ENCODE results near the gene LTN1.

Gene LTN1

DNA sequence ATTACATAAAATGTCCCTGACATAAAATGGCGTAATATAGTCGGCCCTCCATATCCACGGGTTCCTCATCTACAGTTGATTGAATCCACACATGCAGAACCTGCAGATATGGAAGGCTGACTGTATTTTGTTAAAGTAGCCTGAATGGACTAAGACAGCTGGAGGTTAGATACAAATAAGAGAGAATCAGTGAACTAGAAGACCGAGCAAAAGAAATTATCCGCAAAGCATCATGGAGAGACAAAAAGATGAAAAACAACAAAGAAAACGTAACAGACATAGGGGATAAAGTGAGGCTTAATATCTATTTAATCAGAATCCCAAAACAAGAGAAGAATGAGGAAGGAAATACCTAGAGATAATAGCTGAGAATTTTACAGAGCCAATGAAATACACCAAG lies 20.3 kb downstream of the LTN1 start:
- no peak for DNase-seq (ENCODE audit: low spot score)
- in situ Hi-C loops (cut with MboI; ENCODE audit: low pct_unique_long_range_greater_than_20kb, low sequenced_read_pairs, unreplicated experiment): no loop called here
- TF ChIP-seq, protein P1, sequence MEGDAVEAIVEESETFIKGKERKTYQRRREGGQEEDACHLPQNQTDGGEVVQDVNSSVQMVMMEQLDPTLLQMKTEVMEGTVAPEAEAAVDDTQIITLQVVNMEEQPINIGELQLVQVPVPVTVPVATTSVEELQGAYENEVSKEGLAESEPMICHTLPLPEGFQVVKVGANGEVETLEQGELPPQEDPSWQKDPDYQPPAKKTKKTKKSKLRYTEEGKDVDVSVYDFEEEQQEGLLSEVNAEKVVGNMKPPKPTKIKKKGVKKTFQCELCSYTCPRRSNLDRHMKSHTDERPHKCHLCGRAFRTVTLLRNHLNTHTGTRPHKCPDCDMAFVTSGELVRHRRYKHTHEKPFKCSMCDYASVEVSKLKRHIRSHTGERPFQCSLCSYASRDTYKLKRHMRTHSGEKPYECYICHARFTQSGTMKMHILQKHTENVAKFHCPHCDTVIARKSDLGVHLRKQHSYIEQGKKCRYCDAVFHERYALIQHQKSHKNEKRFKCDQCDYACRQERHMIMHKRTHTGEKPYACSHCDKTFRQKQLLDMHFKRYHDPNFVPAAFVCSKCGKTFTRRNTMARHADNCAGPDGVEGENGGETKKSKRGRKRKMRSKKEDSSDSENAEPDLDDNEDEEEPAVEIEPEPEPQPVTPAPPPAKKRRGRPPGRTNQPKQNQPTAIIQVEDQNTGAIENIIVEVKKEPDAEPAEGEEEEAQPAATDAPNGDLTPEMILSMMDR (IDR thresholded peaks at IDR 0.05; ENCODE audit: extremely low read depth, insufficient read depth, missing control alignments): no peak

DNA sequence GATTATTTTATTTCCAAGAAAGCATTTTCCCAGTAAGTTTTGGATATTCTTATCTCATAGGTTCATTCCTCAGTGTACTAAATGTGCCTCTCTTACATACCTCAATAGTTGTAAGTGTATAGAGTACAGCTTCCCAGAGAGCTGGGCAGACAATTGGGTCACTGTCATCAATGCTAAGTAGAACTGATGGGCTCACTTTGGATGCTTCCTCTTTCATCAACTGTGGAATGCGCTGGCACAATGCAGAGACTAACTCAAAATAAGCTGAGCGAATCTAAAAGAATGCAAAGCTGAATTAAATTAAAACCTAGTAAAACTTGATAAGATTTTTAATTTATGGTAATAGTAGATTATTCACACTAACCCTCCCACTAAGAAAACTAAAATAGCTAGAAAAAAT lies 21.5 kb downstream of the LTN1 start:
- no peak for DNase-seq (ENCODE audit: low spot score)
- TF ChIP-seq, protein P1 (IDR thresholded peaks at IDR 0.05; ENCODE audit: extremely low read depth, insufficient read depth, missing control alignments): no peak
- in situ Hi-C loops (cut with MboI; ENCODE audit: low pct_unique_long_range_greater_than_20kb, low sequenced_read_pairs, unreplicated experiment): no loop called here

DNA sequence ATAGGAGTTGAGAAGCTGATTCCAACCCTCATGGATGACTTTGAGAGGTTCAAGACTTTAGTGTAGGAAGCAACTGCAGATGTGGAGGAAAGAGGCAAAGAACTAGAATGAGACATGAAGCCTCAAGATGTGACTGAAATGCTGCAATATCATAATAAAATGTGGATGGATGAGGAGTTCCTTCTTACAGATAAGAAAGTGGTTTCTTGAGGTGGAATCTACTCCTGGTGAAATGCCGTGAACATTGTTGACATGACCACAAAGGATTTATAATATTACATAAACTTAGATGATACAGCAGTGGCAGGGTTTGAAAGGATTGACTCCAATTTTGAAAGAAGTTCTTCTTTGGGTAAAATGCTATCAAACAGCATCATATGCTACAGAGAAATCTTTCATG lies 28.8 kb downstream of the LTN1 start:
- in situ Hi-C loops (cut with MboI; ENCODE audit: low pct_unique_long_range_greater_than_20kb, low sequenced_read_pairs, unreplicated experiment): no loop called here
- no peak for DNase-seq (ENCODE audit: low spot score)
- TF ChIP-seq, protein P1 (IDR thresholded peaks at IDR 0.05; ENCODE audit: extremely low read depth, insufficient read depth, missing control alignments): no peak

DNA sequence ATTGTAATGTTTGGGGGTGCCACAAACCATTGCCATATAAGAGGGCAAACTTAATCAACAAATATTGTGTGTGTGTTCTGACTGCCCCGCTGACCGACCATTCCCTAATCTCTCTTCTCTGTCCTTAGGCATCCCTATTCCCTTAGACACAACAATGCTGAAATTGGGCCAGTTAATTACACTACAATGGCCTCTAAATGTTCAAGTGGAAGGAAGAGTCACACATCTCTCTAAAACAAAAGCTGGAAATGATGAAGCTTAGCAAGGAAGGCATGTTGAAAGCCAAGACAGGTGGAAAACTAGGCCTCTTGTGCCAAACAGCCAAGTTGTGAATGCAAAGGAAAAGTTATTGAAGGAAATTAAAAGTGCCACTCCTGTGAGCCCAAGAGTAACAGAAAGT lies 30.2 kb downstream of the LTN1 start:
- TF ChIP-seq, protein P1 (IDR thresholded peaks at IDR 0.05; ENCODE audit: extremely low read depth, insufficient read depth, missing control alignments): no peak
- DNase-seq (ENCODE audit: low spot score): no peak
- in situ Hi-C loops (cut with MboI; ENCODE audit: low pct_unique_long_range_greater_than_20kb, low sequenced_read_pairs, unreplicated experiment): no loop called here

DNA sequence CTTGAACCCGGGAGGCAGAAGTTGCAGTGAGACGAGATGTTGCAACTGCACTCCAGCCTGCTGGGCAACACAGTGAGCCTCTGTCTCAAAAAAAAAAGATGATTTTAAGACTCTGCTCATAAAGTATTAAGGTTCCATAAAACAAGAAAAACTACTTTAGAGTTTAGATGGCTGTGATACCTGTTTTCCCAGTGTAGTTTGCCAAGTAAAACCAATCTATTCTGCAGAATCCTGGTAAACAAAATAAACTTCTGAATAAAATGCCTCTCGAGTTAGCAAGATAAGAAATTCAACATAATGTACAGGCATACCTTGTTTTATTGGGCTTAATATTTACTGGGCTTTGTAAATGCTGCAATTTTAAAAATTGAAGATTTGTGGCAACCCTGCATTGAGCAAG lies 30.8 kb downstream of the LTN1 start:
- in situ Hi-C loops (cut with MboI; ENCODE audit: low pct_unique_long_range_greater_than_20kb, low sequenced_read_pairs, unreplicated experiment): no loop called here
- no peak for DNase-seq (ENCODE audit: low spot score)
- TF ChIP-seq, protein P1 (IDR thresholded peaks at IDR 0.05; ENCODE audit: extremely low read depth, insufficient read depth, missing control alignments): no peak

DNA sequence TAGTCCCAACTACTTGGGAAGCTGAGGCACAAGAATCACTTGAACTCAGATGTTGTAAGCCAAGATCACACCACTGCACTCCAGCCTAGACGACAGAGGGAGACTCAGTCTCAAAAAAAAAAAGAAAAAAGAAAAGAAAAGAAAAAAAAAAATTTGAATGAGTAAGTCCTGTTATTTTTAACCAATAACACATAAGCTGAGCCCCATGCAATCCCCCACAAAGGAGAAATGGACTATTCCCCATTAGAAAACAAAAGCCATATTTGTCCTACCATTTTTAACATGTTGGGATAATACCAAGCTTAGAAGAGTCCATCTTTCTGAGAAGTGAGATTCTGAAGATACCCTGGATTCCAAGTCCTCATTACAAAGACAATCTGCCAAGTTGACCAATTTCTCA lies 32.4 kb downstream of the LTN1 start:
- TF ChIP-seq, protein P1 (IDR thresholded peaks at IDR 0.05; ENCODE audit: extremely low read depth, insufficient read depth, missing control alignments): no peak
- in situ Hi-C loops (cut with MboI; ENCODE audit: low pct_unique_long_range_greater_than_20kb, low sequenced_read_pairs, unreplicated experiment): no loop called here
- DNase-seq (ENCODE audit: low spot score): no peak

All from GM13977 (cell line).